HCT116 (cell line): Measurements from ENCODE around the gene IL1RL1. TPM values are rescaled to one million over a fixed set of nuclear protein-coding genes. Genes with fewer than 3 reads are reported as not detected.

ENCODE experiments used
- ATAC-seq: fragments of 200-7000 bp; cut with Tn5 transposase; 2 replicates; pipeline ENCODE4 v1.9.1; 2020; ENCODE audit warnings: mild to moderate bottlenecking, moderate library complexity
- BruUV-seq: library from RNA; stranded (reverse); fragments of 400-500 nt; replicated peaks from 2 replicates; lab custom pipeline; 2021; lab: Mats Ljungman, UMichigan
- CTCF ChIA-PET: fragments of 300-600 bp; sonication (Branson Sonifier 250); formaldehyde crosslinking; loops from one replicate; lab custom pipeline; 2021; ENCODE audit warnings: antibody characterized with exemption; lab: Charles Lee
- POLR2A ChIA-PET: fragments of 300-600, 350-600 bp; sonication (Branson Sonifier 250); formaldehyde crosslinking; loops from one replicate; lab custom pipeline; 2021; ENCODE audit warnings: antibody characterized with exemption; lab: Charles Lee
- RAD21 ChIA-PET, 2 experiments: fragments of 300-600 bp; sonication (Branson Sonifier 250); formaldehyde crosslinking; loops; one replicate each; lab custom pipeline; 2023; ENCODE audit warnings: low total read pairs in 2 of 2; ENCODE audit not compliant: uncharacterized antibody in 2 of 2, unreplicated experiment in 2 of 2, low non-redundant PET in 1 of 2; lab: Charles Lee
- DNase-seq: peaks from one replicate; pipeline ENCODE4 v3.0.0-alpha.2; 2010; ENCODE audit warnings: low read depth, low spot score
- H2AFZ ChIP-seq: fragments of 200-600 bp; shearing (Covaris generic), sonication (generic); 2 replicates; pipeline ENCODE4 v1.6.1; 2017; ENCODE audit warnings: low read depth, mixed run types, mixed read lengths, antibody characterized with exemption, low read length; ENCODE audit not compliant: poor library complexity, severe bottlenecking
- H3K27ac ChIP-seq: 2 replicates; pipeline ENCODE4 v1.5.1; 2012; ENCODE audit warnings: low read depth, low read length
- H3K27me3 ChIP-seq: fragments of 200-600 bp; sonication (generic); 2 replicates; pipeline ENCODE4 v1.6.1; 2016; ENCODE audit warnings: mixed run types, low read length, mixed read lengths; ENCODE audit not compliant: insufficient read depth
- H3K36me3 ChIP-seq, 2 experiments: fragments of 200-500 bp in 1 of 2; fragments of 200-600 bp in 1 of 2; sonication (Bioruptor generic) in 1 of 2; sonication (generic) in 1 of 2; 2 replicates each; pipeline versions ENCODE4 v1.5.1 to v1.6.1; 2014 to 2016; ENCODE audit warnings: low read length in 2 of 2, inconsistent platforms in 1 of 2, mixed read lengths in 1 of 2, mixed run types in 1 of 2; ENCODE audit not compliant: insufficient read depth in 2 of 2, control insufficient read depth in 1 of 2
- H3K4me1 ChIP-seq, 2 experiments: fragments of 200-600 bp in 1 of 2; sonication (generic) in 1 of 2; 2 replicates each; pipeline versions ENCODE4 v1.5.1 to v1.6.1; 2012 to 2017; ENCODE audit warnings: low read length in 2 of 2, inconsistent platforms in 1 of 2, mild to moderate bottlenecking in 1 of 2, mixed read lengths in 1 of 2, mixed run types in 1 of 2, moderate library complexity in 1 of 2; ENCODE audit not compliant: insufficient read depth in 2 of 2, control insufficient read depth in 1 of 2
- H3K4me2 ChIP-seq: fragments of 200-600 bp; sonication (generic); 2 replicates; pipeline ENCODE4 v1.6.1; 2017; ENCODE audit warnings: mixed run types, low read length, mixed read lengths
- H3K4me3 ChIP-seq, 2 experiments: fragments of 200-600 bp in 1 of 2; sonication (generic) in 1 of 2; replicated peaks in 1 of 2; 2 replicates each; pipeline ENCODE4 v1.5.1; 2011 to 2016; ENCODE audit warnings: low read length in 2 of 2, control low read depth in 1 of 2, low read depth in 1 of 2, mild to moderate bottlenecking in 1 of 2, mixed read lengths in 1 of 2, mixed run types in 1 of 2
- H3K79me2 ChIP-seq: fragments of 200-600 bp; sonication (generic); 2 replicates; pipeline ENCODE4 v1.6.1; 2017; ENCODE audit warnings: mild to moderate bottlenecking, mixed run types, low read length, moderate library complexity, mixed read lengths; ENCODE audit not compliant: insufficient read depth
- H3K9ac ChIP-seq: fragments of 200-600 bp; sonication (generic); 2 replicates; pipeline ENCODE4 v1.6.1; 2016; ENCODE audit warnings: low read length, mixed read lengths
- H3K9me2 ChIP-seq: fragments of 200-600 bp; sonication (generic), shearing (Covaris generic); 2 replicates; pipeline ENCODE4 v1.6.1; 2017; ENCODE audit warnings: mixed run types, mild to moderate bottlenecking, moderate library complexity; ENCODE audit not compliant: insufficient read depth
- H3K9me3 ChIP-seq, 2 experiments: fragments of 200-500 bp in 1 of 2; fragments of 200-600 bp in 1 of 2; sonication (Bioruptor generic) in 1 of 2; sonication (generic) in 1 of 2; 2 replicates each; pipeline ENCODE4 v1.6.1; 2014 to 2017; ENCODE audit warnings: low read length in 2 of 2, mixed read lengths in 2 of 2, inconsistent platforms in 1 of 2, low read depth in 1 of 2, mild to moderate bottlenecking in 1 of 2, mixed run types in 1 of 2, moderate library complexity in 1 of 2; ENCODE audit not compliant: control insufficient read depth in 1 of 2, insufficient read depth in 1 of 2
- H4K20me1 ChIP-seq: fragments of 200-600 bp; sonication (generic), shearing (Covaris generic); 2 replicates; pipeline ENCODE4 v1.6.1; 2017; ENCODE audit warnings: mixed run types, mild to moderate bottlenecking, moderate library complexity; ENCODE audit not compliant: insufficient read depth
- ATF3 ChIP-seq: IDR thresholded peaks from 2 replicates; pipeline ENCODE4 v1.6.1; 2012
- CEBPB ChIP-seq: IDR thresholded peaks from 2 replicates; pipeline ENCODE4 v1.6.1; 2012; ENCODE audit warnings: low read depth
- EGR1 ChIP-seq: IDR thresholded peaks from 2 replicates; pipeline ENCODE4 v1.6.1; 2012; ENCODE audit warnings: low read depth
- ELF1 ChIP-seq: IDR thresholded peaks from 2 replicates; pipeline ENCODE4 v1.6.1; 2012; ENCODE audit warnings: low read depth, borderline replicate concordance
- EZH2 ChIP-seq: fragments of 200-600 bp; sonication (generic); IDR thresholded peaks from 2 replicates; pipeline ENCODE4 v1.6.1; 2017; ENCODE audit warnings: antibody characterized with exemption, mixed run types
- FOSL1 ChIP-seq: IDR thresholded peaks from 2 replicates; pipeline ENCODE4 v1.6.1; 2012; ENCODE audit warnings: low read depth
- JUND ChIP-seq: IDR thresholded peaks from 2 replicates; pipeline ENCODE4 v1.6.1; 2012
- MAX ChIP-seq: IDR thresholded peaks from 2 replicates; pipeline ENCODE4 v1.6.1; 2012
- POLR2A ChIP-seq: IDR thresholded peaks from 2 replicates; pipeline ENCODE4 v1.7.0; 2011; ENCODE audit warnings: borderline replicate concordance; ENCODE audit not compliant: insufficient read depth, insufficient read length; ENCODE audit errors: extremely low read depth
- POLR2AphosphoS5 ChIP-seq: IDR thresholded peaks from 2 replicates; pipeline ENCODE4 v1.6.1; 2011; ENCODE audit warnings: mild to moderate bottlenecking, low read depth, low read length, moderate library complexity
- SP1 ChIP-seq: IDR thresholded peaks from 2 replicates; pipeline ENCODE4 v1.6.1; 2012; ENCODE audit warnings: low read depth
- ZNF274 ChIP-seq: fragments of 200-500 bp; sonication (Bioruptor generic); IDR thresholded peaks from 2 replicates; pipeline ENCODE4 v1.6.1; 2014; ENCODE audit warnings: mild to moderate bottlenecking, low read depth, low read length, inconsistent platforms
- intact Hi-C: fragments of 100-400 bp; cut with micrococcal nuclease; formaldehyde crosslinking; loops from 2 replicates; pipeline ENCODE4 v1.10.0; 2022
- total RNA-seq: library from RNA; stranded (reverse); gene quantifications from one replicate; pipeline ENCODE4 v1.2.1, GENCODE V29; 2021; ENCODE audit not compliant: unreplicated experiment
- TF ChIP-seq, protein P1 (sequence below), 3 experiments: fragments of 200-600 bp in 1 of 3; sonication (generic) in 1 of 3; IDR thresholded peaks in 2 of 3; conservative IDR thresholded peaks in 1 of 3; 2 replicates each; pipeline ENCODE4 v1.5.1; 2012 to 2017; ENCODE audit warnings: low read depth in 2 of 3, low read length in 2 of 3, antibody characterized with exemption in 1 of 3, borderline replicate concordance in 1 of 3, control low read depth in 1 of 3, mild to moderate bottlenecking in 1 of 3, mixed read lengths in 1 of 3, mixed run types in 1 of 3, moderate library complexity in 1 of 3; ENCODE audit not compliant: insufficient read depth in 1 of 3
- TF ChIP-seq, protein P2 (sequence below): IDR thresholded peaks from 2 replicates; pipeline ENCODE4 v1.6.1; 2011; ENCODE audit warnings: mild to moderate bottlenecking, low read length, moderate library complexity; ENCODE audit not compliant: insufficient replicate concordance; ENCODE audit errors: extremely low read depth

IL1RL1 gene
- total RNA-seq, 1 experiment from 2014 or later: not detected

DNA sequence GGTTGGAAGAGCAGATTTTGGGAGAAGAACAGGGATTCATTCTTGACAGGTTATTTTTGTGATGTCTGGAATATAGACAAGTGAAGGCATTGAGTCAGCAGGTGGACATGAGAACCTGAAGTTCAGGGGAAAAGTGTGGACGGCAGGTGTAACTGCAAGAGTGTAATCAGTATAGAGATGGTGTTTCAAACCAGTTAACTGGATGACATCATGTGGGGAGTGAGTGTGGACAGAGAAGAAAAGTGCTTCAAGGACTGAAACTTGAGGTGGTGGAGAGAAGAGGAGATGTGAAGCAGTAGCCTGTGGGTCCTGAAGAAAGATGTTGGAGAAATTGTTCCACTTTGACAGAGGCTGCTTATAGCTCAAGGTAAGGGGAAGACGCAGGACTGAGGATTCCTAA, 7.1 kb downstream of the IL1RL1 start:
- Histone ChIP-seq H2AFZ (no peak overlapping the region), H3K27ac (no peak overlapping the region), H3K4me1 (no peaks in the 10 kb centered on the region), H3K9ac (no peak overlapping the region), H3K27me3 (no peaks in the 10 kb centered on the region), H3K4me2 (no peak overlapping the region), H4K20me1 (no peaks in the 10 kb centered on the region)
- intact Hi-C loops: no loop called here
- RAD21 ChIA-PET: no interaction called here
- POLR2A ChIA-PET: no interaction called here
- BruUV-seq: no TSS peak
- no peak for DNase-seq
- TF ChIP-seq ZNF274 (no peak), JUND (no peak), POLR2AphosphoS5 (no peak), FOSL1 (no peak), SP1 (no peak), EZH2 (no peak), CEBPB (no peak), POLR2A (no peak), ATF3 (no peak), EGR1 (no peak), MAX (no peak), ELF1 (no peak)
- TF ChIP-seq, protein P1, sequence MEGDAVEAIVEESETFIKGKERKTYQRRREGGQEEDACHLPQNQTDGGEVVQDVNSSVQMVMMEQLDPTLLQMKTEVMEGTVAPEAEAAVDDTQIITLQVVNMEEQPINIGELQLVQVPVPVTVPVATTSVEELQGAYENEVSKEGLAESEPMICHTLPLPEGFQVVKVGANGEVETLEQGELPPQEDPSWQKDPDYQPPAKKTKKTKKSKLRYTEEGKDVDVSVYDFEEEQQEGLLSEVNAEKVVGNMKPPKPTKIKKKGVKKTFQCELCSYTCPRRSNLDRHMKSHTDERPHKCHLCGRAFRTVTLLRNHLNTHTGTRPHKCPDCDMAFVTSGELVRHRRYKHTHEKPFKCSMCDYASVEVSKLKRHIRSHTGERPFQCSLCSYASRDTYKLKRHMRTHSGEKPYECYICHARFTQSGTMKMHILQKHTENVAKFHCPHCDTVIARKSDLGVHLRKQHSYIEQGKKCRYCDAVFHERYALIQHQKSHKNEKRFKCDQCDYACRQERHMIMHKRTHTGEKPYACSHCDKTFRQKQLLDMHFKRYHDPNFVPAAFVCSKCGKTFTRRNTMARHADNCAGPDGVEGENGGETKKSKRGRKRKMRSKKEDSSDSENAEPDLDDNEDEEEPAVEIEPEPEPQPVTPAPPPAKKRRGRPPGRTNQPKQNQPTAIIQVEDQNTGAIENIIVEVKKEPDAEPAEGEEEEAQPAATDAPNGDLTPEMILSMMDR (IDR thresholded peaks at IDR 0.05 in 2 of 3, conservative IDR thresholded peaks at IDR 0.05 in 1 of 3; ENCODE audit: borderline replicate concordance in 1 of 3, insufficient read depth in 1 of 3, low read depth in 2 of 3, low read length in 2 of 3): no peak
- TF ChIP-seq, protein P2, sequence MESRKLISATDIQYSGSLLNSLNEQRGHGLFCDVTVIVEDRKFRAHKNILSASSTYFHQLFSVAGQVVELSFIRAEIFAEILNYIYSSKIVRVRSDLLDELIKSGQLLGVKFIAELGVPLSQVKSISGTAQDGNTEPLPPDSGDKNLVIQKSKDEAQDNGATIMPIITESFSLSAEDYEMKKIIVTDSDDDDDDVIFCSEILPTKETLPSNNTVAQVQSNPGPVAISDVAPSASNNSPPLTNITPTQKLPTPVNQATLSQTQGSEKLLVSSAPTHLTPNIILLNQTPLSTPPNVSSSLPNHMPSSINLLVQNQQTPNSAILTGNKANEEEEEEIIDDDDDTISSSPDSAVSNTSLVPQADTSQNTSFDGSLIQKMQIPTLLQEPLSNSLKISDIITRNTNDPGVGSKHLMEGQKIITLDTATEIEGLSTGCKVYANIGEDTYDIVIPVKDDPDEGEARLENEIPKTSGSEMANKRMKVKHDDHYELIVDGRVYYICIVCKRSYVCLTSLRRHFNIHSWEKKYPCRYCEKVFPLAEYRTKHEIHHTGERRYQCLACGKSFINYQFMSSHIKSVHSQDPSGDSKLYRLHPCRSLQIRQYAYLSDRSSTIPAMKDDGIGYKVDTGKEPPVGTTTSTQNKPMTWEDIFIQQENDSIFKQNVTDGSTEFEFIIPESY: no peak
- TF ChIP-seq, all 23 proteins: peak for 0
- Histone ChIP-seq H3K4me3 (no peak overlapping the region), H3K79me2 (no peaks in the 10 kb centered on the region), H3K9me3 (no peaks in the 10 kb centered on the region), H3K36me3 (no peaks in the 10 kb centered on the region), H3K9me2 (no peaks in the 10 kb centered on the region)
- peak; percentile 58 for ATAC-seq
- CTCF ChIA-PET: no interaction called here
